H1 (cell line): Measurements from ENCODE around the gene HS6ST1. TPM values are rescaled to one million over a fixed set of nuclear protein-coding genes. Genes with fewer than 3 reads are reported as not detected.
A peak's percentile ranks its signal among the peaks of the same experiment; 100 is the strongest.

Source experiments
- CTCF ChIA-PET: fragments of 300-600 bp; sonication (Branson Sonifier 250); formaldehyde crosslinking; loops from one replicate; lab custom pipeline; 2021; ENCODE audit not compliant: partially characterized antibody; lab: Charles Lee
- POLR2A ChIA-PET: fragments of 300-600 bp; sonication (Branson Sonifier 250); formaldehyde crosslinking; loops from one replicate; lab custom pipeline; 2021; ENCODE audit warnings: inconsistent platforms; ENCODE audit not compliant: partially characterized antibody; lab: Charles Lee
- DNase-seq, 2 experiments: peaks; one replicate each; pipeline versions ENCODE4 v3.0.0 to v3.0.0-alpha.2; 2010 to 2022; ENCODE audit warnings: low spot score in 2 of 2, low read depth in 1 of 2, mixed read lengths in 1 of 2
- FAIRE-seq: peaks from 2 replicates; lab custom pipeline; 2011; peaks lifted over from hg19 to GRCh38; lab: Jason Lieb, UNC
- H2AFZ ChIP-seq: 2 replicates; pipeline ENCODE4 v1.8.1; 2012; ENCODE audit warnings: low read length, inconsistent platforms
- H2AK5ac ChIP-seq: 2 replicates; pipeline ENCODE4 v1.6.1; 2013; ENCODE audit warnings: low read depth, low read length
- H2BK120ac ChIP-seq: replicated peaks from 2 replicates; pipeline ENCODE3; 2013; ENCODE audit warnings: low read depth, low read length, inconsistent platforms
- H2BK12ac ChIP-seq: 2 replicates; pipeline ENCODE4 v1.6.1; 2013; ENCODE audit warnings: low read depth, low read length
- H2BK15ac ChIP-seq: 2 replicates; pipeline ENCODE4 v1.6.1; 2013; ENCODE audit warnings: low read length
- H2BK20ac ChIP-seq: 2 replicates; pipeline ENCODE4 v1.6.1; 2013; ENCODE audit warnings: low read length
- H2BK5ac ChIP-seq: 2 replicates; pipeline ENCODE4 v1.6.1; 2013; ENCODE audit warnings: low read depth, low read length
- H3K14ac ChIP-seq: 2 replicates; pipeline ENCODE4 v1.6.1; 2013; ENCODE audit warnings: inconsistent platforms; ENCODE audit not compliant: insufficient read length
- H3K18ac ChIP-seq: 2 replicates; pipeline ENCODE4 v1.6.1; 2013; ENCODE audit warnings: low read length; ENCODE audit errors: extremely low read depth
- H3K23ac ChIP-seq: 2 replicates; pipeline ENCODE4 v1.6.1; 2013; ENCODE audit warnings: inconsistent platforms; ENCODE audit not compliant: insufficient read length
- H3K23me2 ChIP-seq: 2 replicates; pipeline ENCODE4 v1.6.1; 2013; ENCODE audit warnings: low read depth, low read length
- H3K27ac ChIP-seq: 2 replicates; pipeline ENCODE4 v1.6.1; 2011; ENCODE audit warnings: low read depth, low read length, inconsistent platforms
- H3K27me3 ChIP-seq, 4 experiments: replicated peaks in 1 of 4; 1 replicate in 1 of 4; 2 replicates in 3 of 4; pipeline versions ENCODE4 v1.6.1 to v1.8.1; 2011 to 2013; ENCODE audit warnings: low read length in 3 of 4, mild to moderate bottlenecking in 3 of 4, inconsistent platforms in 2 of 4, mixed read lengths in 2 of 4, moderate library complexity in 1 of 4; ENCODE audit not compliant: control insufficient read depth in 3 of 4, insufficient read depth in 3 of 4; ENCODE audit errors: extremely low read depth in 1 of 4
- H3K36me3 ChIP-seq, 4 experiments: 2 replicates each; pipeline versions ENCODE4 v1.6.1 to v1.8.1; 2011 to 2013; ENCODE audit warnings: mild to moderate bottlenecking in 4 of 4, low read length in 3 of 4, moderate library complexity in 2 of 4, control low read depth in 1 of 4, inconsistent platforms in 1 of 4; ENCODE audit not compliant: insufficient read depth in 4 of 4, control insufficient read depth in 2 of 4
- H3K4ac ChIP-seq: replicated peaks from 2 replicates; pipeline ENCODE3; 2013; ENCODE audit warnings: low read length, low read depth, mixed read lengths, inconsistent platforms; ENCODE audit not compliant: insufficient read length
- H3K4me1 ChIP-seq, 4 experiments: replicated peaks in 1 of 4; 1 replicate in 1 of 4; 2 replicates in 3 of 4; pipeline versions ENCODE4 v1.6.1 to v1.8.1; 2011 to 2013; ENCODE audit warnings: low read length in 3 of 4, inconsistent platforms in 2 of 4, mixed read lengths in 1 of 4; ENCODE audit not compliant: insufficient read depth in 4 of 4, control insufficient read depth in 3 of 4
- H3K4me2 ChIP-seq, 2 experiments: 2 replicates each; pipeline versions ENCODE4 v1.6.1 to v1.8.1; 2011 to 2013; ENCODE audit warnings: low read depth in 2 of 2, low read length in 2 of 2, control low read depth in 1 of 2, inconsistent platforms in 1 of 2, mild to moderate bottlenecking in 1 of 2; ENCODE audit not compliant: insufficient read depth in 1 of 2
- H3K4me3 ChIP-seq, 4 experiments: fragments of 200-600, 300-600 bp in 1 of 4; sonication (generic), shearing (Covaris generic), sonication (Bioruptor Twin) in 1 of 4; 2 replicates each; pipeline versions ENCODE4 v1.5.1 to v1.8.1; 2011 to 2016; ENCODE audit warnings: low read length in 4 of 4, low read depth in 3 of 4, control low read depth in 2 of 4, inconsistent platforms in 2 of 4, mild to moderate bottlenecking in 2 of 4, mixed read lengths in 1 of 4, moderate library complexity in 1 of 4; ENCODE audit not compliant: insufficient read depth in 2 of 4; ENCODE audit errors: extremely low read depth in 1 of 4
- H3K56ac ChIP-seq: replicated peaks from 2 replicates; pipeline ENCODE3; 2013; ENCODE audit warnings: low read depth, mild to moderate bottlenecking, mixed read lengths, low read length, inconsistent platforms; ENCODE audit not compliant: insufficient read length
- H3K79me1 ChIP-seq: 2 replicates; pipeline ENCODE4 v1.6.1; 2013; ENCODE audit warnings: low read depth, low read length, control low read depth
- H3K79me2 ChIP-seq, 2 experiments: 2 replicates each; pipeline versions ENCODE4 v1.6.1 to v1.8.1; 2012 to 2013; ENCODE audit warnings: low read length in 2 of 2, mild to moderate bottlenecking in 2 of 2, inconsistent platforms in 1 of 2; ENCODE audit not compliant: insufficient read depth in 2 of 2, control insufficient read depth in 1 of 2
- H3K9ac ChIP-seq, 4 experiments: replicated peaks in 1 of 4; 1 replicate in 1 of 4; 2 replicates in 3 of 4; pipeline versions ENCODE4 v1.6.1 to v1.8.1; 2011 to 2013; ENCODE audit warnings: low read depth in 3 of 4, low read length in 3 of 4, control low read depth in 2 of 4, mild to moderate bottlenecking in 2 of 4, moderate library complexity in 2 of 4, inconsistent platforms in 1 of 4; ENCODE audit errors: extremely low read depth in 1 of 4
- H3K9me3 ChIP-seq, 2 experiments: 2 replicates each; pipeline versions ENCODE4 v1.6.1 to v1.8.1; 2012 to 2013; ENCODE audit warnings: mild to moderate bottlenecking in 2 of 2, moderate library complexity in 2 of 2, control low read depth in 1 of 2, inconsistent platforms in 1 of 2, low read depth in 1 of 2, low read length in 1 of 2, mixed read lengths in 1 of 2; ENCODE audit not compliant: insufficient read depth in 2 of 2
- H4K20me1 ChIP-seq, 2 experiments: replicated peaks in 1 of 2; 2 replicates each; pipeline versions ENCODE3 to v1.8.1; 2011 to 2013; ENCODE audit warnings: inconsistent platforms in 2 of 2, low read length in 2 of 2, mild to moderate bottlenecking in 1 of 2; ENCODE audit not compliant: insufficient read depth in 2 of 2, control insufficient read depth in 1 of 2
- H4K5ac ChIP-seq: 2 replicates; pipeline ENCODE4 v1.6.1; 2013; ENCODE audit warnings: low read length, low read depth, mixed read lengths, inconsistent platforms; ENCODE audit not compliant: insufficient read length
- H4K8ac ChIP-seq: 2 replicates; pipeline ENCODE4 v1.8.0; 2013; ENCODE audit warnings: mild to moderate bottlenecking, moderate library complexity, low read length, inconsistent platforms; ENCODE audit not compliant: insufficient read depth; ENCODE audit errors: extremely low read depth
- H4K91ac ChIP-seq: replicated peaks from 2 replicates; pipeline ENCODE3; 2013; ENCODE audit warnings: low read length, mixed read lengths, inconsistent platforms; ENCODE audit not compliant: insufficient read length
- ASH2L ChIP-seq: fragments of 200-600, 300-600 bp; sonication (generic); IDR thresholded peaks from one replicate; pipeline ENCODE4 v1.7.1; 2017; ENCODE audit warnings: low read length
- BRCA1 ChIP-seq: IDR thresholded peaks from 2 replicates; pipeline ENCODE4 v1.6.1; 2012; ENCODE audit warnings: low read depth, low read length, improper control_type of control experiment
- CBX5 ChIP-seq: fragments of 300-800, 300-1000 bp; sonication (generic); IDR thresholded peaks from 2 replicates; pipeline ENCODE4 v1.7.1; 2016; ENCODE audit warnings: antibody characterized with exemption, low read length, low read depth
- FOSL1 ChIP-seq: IDR thresholded peaks from 2 replicates; pipeline ENCODE4 v1.6.1; 2011; ENCODE audit warnings: mild to moderate bottlenecking, low read depth, low read length, moderate library complexity; ENCODE audit not compliant: insufficient read depth
- GABPA ChIP-seq: IDR thresholded peaks from 2 replicates; pipeline ENCODE4 v1.6.1; 2011; ENCODE audit warnings: mild to moderate bottlenecking, low read length, moderate library complexity, borderline replicate concordance; ENCODE audit not compliant: insufficient read depth
- GTF2F1 ChIP-seq: IDR thresholded peaks from 2 replicates; pipeline ENCODE4 v1.6.1; 2012; ENCODE audit warnings: low read depth, low read length, improper control_type of control experiment, borderline replicate concordance
- KDM4A ChIP-seq: IDR thresholded peaks from one replicate; pipeline ENCODE4 v1.7.1; 2012; ENCODE audit warnings: low read depth, mild to moderate bottlenecking, moderate library complexity, low read length, inconsistent platforms; ENCODE audit not compliant: severe bottlenecking
- KDM5A ChIP-seq: fragments of 200-600 bp; IDR thresholded peaks from 2 replicates; pipeline ENCODE4 v1.7.1; 2012; ENCODE audit warnings: mild to moderate bottlenecking, low read length, inconsistent platforms, mixed read lengths
- RNF2 ChIP-seq: fragments of 200-900, 300-1000 bp; sonication (generic); IDR thresholded peaks from 2 replicates; pipeline ENCODE4 v1.7.1; 2016; ENCODE audit warnings: borderline replicate concordance, low read depth, mild to moderate bottlenecking, antibody characterized with exemption, low read length; ENCODE audit not compliant: poor library complexity, severe bottlenecking; ENCODE audit errors: missing control alignments
- RXRA ChIP-seq: IDR thresholded peaks from 2 replicates; pipeline ENCODE4 v1.6.1; 2011; ENCODE audit warnings: low read depth, mild to moderate bottlenecking, low read length, moderate library complexity; ENCODE audit not compliant: insufficient read depth
- SIN3A ChIP-seq, 2 experiments: IDR thresholded peaks in 1 of 2; conservative IDR thresholded peaks in 1 of 2; 2 replicates each; pipeline ENCODE4 v1.6.1; 2011 to 2012; ENCODE audit warnings: low read length in 2 of 2, improper control_type of control experiment in 1 of 2, low read depth in 1 of 2, mild to moderate bottlenecking in 1 of 2
- TAF1 ChIP-seq: IDR thresholded peaks from 2 replicates; pipeline ENCODE4 v1.6.1; 2011; ENCODE audit warnings: mild to moderate bottlenecking, low read depth, low read length
- WGBS, 2 experiments: shearing (Covaris generic) in 1 of 2; methylation state at CpG; one replicate each; pipeline versions ENCODE4 v1.1.6 to v1.1.7; 2013 to 2015; ENCODE audit warnings: low lambda C conversion rate in 2 of 2, mixed read lengths in 2 of 2, inconsistent platforms in 1 of 2, low coverage in 1 of 2, missing lambda C conversion rate in 1 of 2; ENCODE audit not compliant: insufficient replicate concordance in 2 of 2, insufficient coverage in 1 of 2, insufficient read length in 1 of 2; ENCODE audit errors: extremely low coverage in 1 of 2, missing lambda C conversion rate in 1 of 2; 5-methylcytosine and 5-hydroxymethylcytosine counted together
- polyA plus RNA-seq, 7 experiments: library from polyadenylated mRNA; depleted of rRNA in 3 of 7; stranded (reverse) in 5 of 7; unstranded in 2 of 7; fragments of >200 nt in 5 of 7; fragments of 200-250 nt in 2 of 7; gene quantifications; 1 replicate in 5 of 7; 2 replicates in 1 of 7; 4 replicates in 1 of 7; pipeline versions ENCODE4 v1.2.1 to v1.2.3, GENCODE V29; 2011 to 2013; ENCODE audit warnings: missing spikeins in 2 of 7, mixed read lengths in 2 of 7
- total RNA-seq: library from RNA; stranded (reverse); fragmentation: NEBNext Ultra II Directional; extraction: Animal tissue kit (Norgen Biotek cat#: 25700); gene quantifications from 2 replicates; pipeline ENCODE4 v1.2.1, GENCODE V29; 2021
- TF ChIP-seq, protein P1 (sequence below): IDR thresholded peaks from 2 replicates; pipeline ENCODE4 v1.6.1; 2012; ENCODE audit warnings: inconsistent platforms

Gene HS6ST1
- total and polyA plus RNA-seq, 2 of the 8 experiments (the other 6 are each of a cell fraction or from before 2014, with no cell fraction given), result 37.4 to 74.6 TPM

DNA sequence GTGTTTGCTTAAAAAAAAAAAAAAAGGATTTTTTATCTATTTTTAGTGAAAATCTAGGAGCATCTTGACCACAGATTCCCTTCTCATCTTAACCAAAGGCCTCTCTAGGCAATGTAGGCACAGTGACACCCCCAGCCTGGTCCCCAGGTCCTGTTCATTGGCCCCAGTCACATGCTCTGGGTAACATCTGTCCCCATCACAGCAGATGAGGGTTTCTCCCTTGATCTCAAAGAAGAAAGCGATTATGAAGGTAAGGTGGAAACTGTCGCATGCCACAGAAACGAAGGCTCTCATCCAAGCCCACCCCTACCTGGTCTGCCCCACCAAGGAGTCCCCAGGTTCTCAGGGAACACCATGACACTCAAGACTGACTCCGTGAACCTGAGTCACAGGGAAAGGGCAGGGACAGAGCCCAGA lies 4.7 kb downstream of the HS6ST1 start:
- Histone ChIP-seq H3K4me1 (peaks cover 4 to 35% (median 18%) of the 10 kb centered on the region in 4 experiments), H2BK5ac (no peak overlapping the region), H4K5ac (no peak overlapping the region), H3K4me3 (no peak overlapping the region), H2BK12ac (no peak overlapping the region), H3K18ac (no peak overlapping the region), H4K8ac (no peak overlapping the region), H3K23me2 (peaks cover 11% of the 10 kb centered on the region; the same call in 1 of the 2 replicates), H3K9me3 (no peaks in the 10 kb centered on the region), H4K20me1 (peaks cover 61 to 79% of the 10 kb centered on the region in 2 experiments), H4K91ac (no peak overlapping the region), H3K27me3 (no peaks in the 10 kb centered on the region), H3K79me2 (peaks cover 76 to 89% of the 10 kb centered on the region in 2 experiments), H2BK15ac (no peak overlapping the region), H3K4ac (no peak overlapping the region), H2AK5ac (no peak overlapping the region), H2BK20ac (no peak overlapping the region), H3K36me3 (peaks cover 0 to 14% (median 0%) of the 10 kb centered on the region in 4 experiments; a peak in 2 of 8 replicates), H3K4me2 (peak overlapping the region in 1 of 2 experiments; percentile 83; a peak in 1 of 4 replicates), H3K23ac (no peak overlapping the region), H3K56ac (no peak overlapping the region), H3K14ac (no peak overlapping the region), H2AFZ (no peak overlapping the region), H3K27ac (no peak overlapping the region), H2BK120ac (no peak overlapping the region), H3K9ac (no peak overlapping the region), H3K79me1 (peaks cover 57% of the 10 kb centered on the region)
- ChIA-PET CTCF (interaction anchor here (1.1 kb wide), 1 partner anchor 8 kb away, joined by 4 read pairs; no protein-coding TSS in a partner anchor), POLR2A (no interaction called here)
- FAIRE-seq (no peak), DNase-seq (peak in 1 of 2 experiments; percentile 42)
- WGBS, 2 experiments, result 84% methylated on average over 4 of the region's 4 CpGs; no CpG with 5 or more reads in 1 of the 2 experiments
- TF ChIP-seq RNF2 (no peak), ASH2L (no peak), KDM4A (no peak), GABPA (no peak), TAF1 (no peak), KDM5A (no peak), GTF2F1 (no peak), CBX5 (no peak), RXRA (no peak), FOSL1 (no peak), BRCA1 (no peak), SIN3A (conservative IDR thresholded peaks at IDR 0.05 in 1 of 2, IDR thresholded peaks at IDR 0.05 in 1 of 2; ENCODE audit: low read depth in 1 of 2, low read length in 2 of 2) (no peak)
- TF ChIP-seq, protein P1, sequence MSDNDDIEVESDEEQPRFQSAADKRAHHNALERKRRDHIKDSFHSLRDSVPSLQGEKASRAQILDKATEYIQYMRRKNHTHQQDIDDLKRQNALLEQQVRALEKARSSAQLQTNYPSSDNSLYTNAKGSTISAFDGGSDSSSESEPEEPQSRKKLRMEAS, result no peak
